ENCODE measurements around the gene PLGRKT.
"Not testable (repeated sequence)": the region's sequence is repeated elsewhere in the genome, so short reads cannot be mapped to it uniquely, and the experiment has no call there.

The PLGRKT gene

GRCh38 chr9:5375790-5376477, 61.8 kb downstream of the PLGRKT start:
- no peak for DNase-seq (ENCODE audit: low read depth)

- DNase-seq (ENCODE audit: low read depth) = no peak
Measured at GRCh38 chr9:5375091-5375490, 62.6 kb downstream of the PLGRKT start.

- DNase-seq (ENCODE audit: low read depth) = no peak
Measured at GRCh38 chr9:5364294-5365024, 73.3 kb downstream of the PLGRKT start.

GRCh38 chr9:5361326-5362010, 76.3 kb downstream of the PLGRKT start:
- DNase-seq (ENCODE audit: low read depth) = no peak

GRCh38 chr9:5360341-5360740, 77.4 kb downstream of the PLGRKT start:
- no peak for DNase-seq (ENCODE audit: low read depth)

GRCh38 chr9:5357431-5358105, 80.2 kb downstream of the PLGRKT start:
- no peak for DNase-seq (ENCODE audit: low read depth)

- no peak for DNase-seq (ENCODE audit: low read depth)
Measured at GRCh38 chr9:5355817-5356216, 81.9 kb downstream of the PLGRKT start.

- DNase-seq (ENCODE audit: low read depth) = no peak
Measured at GRCh38 chr9:5355226-5355625, 82.5 kb downstream of the PLGRKT start.

GRCh38 chr9:5354184-5354583, 83.5 kb downstream of the PLGRKT start:
- no peak for DNase-seq (ENCODE audit: low read depth)

- no peak for DNase-seq (ENCODE audit: low read depth)
Measured at GRCh38 chr9:5352637-5353248, 85.0 kb downstream of the PLGRKT start.

- not testable (repeated sequence) for DNase-seq (ENCODE audit: low read depth)
Measured at GRCh38 chr9:5338992-5339981, 98.4 kb downstream of the PLGRKT start, which contains the start of gene RLN1. Gene RLN1 (minus strand): TSS chr9:5339876. CDS start chr9:5339746, 130 bp downstream.

GRCh38 chr9:5336688-5337087, 101.0 kb downstream of the PLGRKT start:
- no peak for DNase-seq (ENCODE audit: low read depth)

GRCh38 chr9:5331276-5331675, 106.4 kb downstream of the PLGRKT start:
- DNase-seq (ENCODE audit: low read depth) = not testable (repeated sequence)

- no peak for DNase-seq (ENCODE audit: low read depth)
Measured at GRCh38 chr9:5326893-5327548, 110.7 kb downstream of the PLGRKT start.

- DNase-seq (ENCODE audit: low read depth) = no peak
Measured at GRCh38 chr9:5326187-5326586, 111.5 kb downstream of the PLGRKT start.

GRCh38 chr9:5321601-5322000, 116.1 kb downstream of the PLGRKT start:
- DNase-seq (ENCODE audit: low read depth) = not testable (repeated sequence)

GRCh38 chr9:5321058-5321457, 116.7 kb downstream of the PLGRKT start:
- DNase-seq (ENCODE audit: low read depth) = no peak

- not testable (repeated sequence) for DNase-seq (ENCODE audit: low read depth)
Measured at GRCh38 chr9:5316406-5316805, 121.3 kb downstream of the PLGRKT start.

GRCh38 chr9:5315187-5315923, 122.4 kb downstream of the PLGRKT start:
- no peak for DNase-seq (ENCODE audit: low read depth)

Measured in stimulated activated CD4-positive, alpha-beta T cell treated with anti-CD3 and anti-CD28 coated beads, Interleukin-2, amount 100 ng/mL, for 4 hours (primary cell).